Stomach (tissue), 4 donors: ENCODE data around the gene ACACA.

Experiments
- CTCF ChIP-seq, 7 experiments: fragments of 450-650 bp in 4 of 7; fragments of 200-600 bp in 3 of 7; sonication (generic) in 3 of 7; IDR thresholded peaks; one replicate each; pipeline ENCODE4 v1.5.1; 2016 to 2019; ENCODE audit warnings: antibody characterized with exemption in 7 of 7, control low read depth in 2 of 7, mild to moderate bottlenecking in 1 of 7
- EP300 ChIP-seq: sonication (generic); formaldehyde crosslinking; IDR thresholded peaks from one replicate; pipeline ENCODE4 v1.6.1; 2017; ENCODE audit warnings: antibody characterized with exemption
- POLR2A ChIP-seq, 4 donors: fragments of 450-650 bp; IDR thresholded peaks; one replicate each; pipeline ENCODE4 v1.6.1; 2016; ENCODE audit warnings: antibody characterized with exemption in 4 of 4, control low read depth in 2 of 4, mild to moderate bottlenecking in 1 of 4, moderate library complexity in 1 of 4
- POLR2AphosphoS5 ChIP-seq, 3 donors: sonication (generic); formaldehyde crosslinking; IDR thresholded peaks; one replicate each; pipeline ENCODE4 v1.6.1; 2016; ENCODE audit warnings: antibody characterized with exemption in 3 of 3

DNA sequence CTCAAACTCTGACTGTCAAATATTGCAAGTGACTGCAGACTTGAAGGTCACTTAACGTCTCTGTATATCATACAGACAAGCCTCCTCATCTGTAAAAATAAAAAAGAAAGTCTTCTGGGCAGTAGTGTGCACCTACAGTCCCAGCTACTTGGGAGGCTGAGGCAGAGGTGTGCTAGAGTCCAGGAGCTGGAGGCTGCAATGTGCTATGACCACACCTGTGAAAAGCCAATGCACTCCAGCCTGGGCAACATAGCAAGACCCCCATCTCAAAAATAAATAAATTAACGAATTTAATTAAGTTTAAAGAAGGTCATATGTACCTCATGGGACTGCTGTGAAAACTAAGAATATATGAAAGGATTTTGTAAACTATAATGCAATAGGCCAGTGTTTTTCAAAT, 65.8 kb downstream of the ACACA start:
- TF ChIP-seq CTCF (IDR thresholded peaks at IDR 0.05) (no peak), EP300 (no peak), POLR2A (IDR thresholded peaks at IDR 0.05) (no peak), POLR2AphosphoS5 (IDR thresholded peaks at IDR 0.05) (no peak)
